GM19043 (cell line): ENCODE measurements around the gene DNM3.

Experiments
- ATAC-seq: cut with Tn5 transposase; IDR thresholded peaks from one replicate; pipeline ENCODE4 v1.9.1; 2021; ENCODE audit warnings: low read depth; ENCODE audit not compliant: unreplicated experiment

The DNM3 gene

GRCh38 chr1:172086137-172086536 is 244.8 kb downstream of the DNM3 start:
- ATAC-seq: no peak

GRCh38 chr1:172088256-172088655 is 247.0 kb downstream of the DNM3 start:
- ATAC-seq: no peak

- peak; percentile 78 for ATAC-seq
Measured at GRCh38 chr1:172089768-172090510, 248.6 kb downstream of the DNM3 start.

- no peak for ATAC-seq
Measured at GRCh38 chr1:172090511-172090817, 249.2 kb downstream of the DNM3 start.

GRCh38 chr1:172095846-172096245 is 254.5 kb downstream of the DNM3 start:
- ATAC-seq: no peak

GRCh38 chr1:172105230-172105629 is 263.9 kb downstream of the DNM3 start:
- ATAC-seq: no peak

GRCh38 chr1:172107316-172107975 is 266.1 kb downstream of the DNM3 start:
- ATAC-seq: no peak

GRCh38 chr1:172108161-172108893 is 267.0 kb downstream of the DNM3 start:
- no peak for ATAC-seq

GRCh38 chr1:172109359-172109758 is 268.1 kb downstream of the DNM3 start:
- ATAC-seq: no peak

- ATAC-seq: no peak
Measured at GRCh38 chr1:172112576-172112975, 271.3 kb downstream of the DNM3 start.

GRCh38 chr1:172117800-172118199 is 276.5 kb downstream of the DNM3 start:
- ATAC-seq: peak; percentile 57

- ATAC-seq: no peak
Measured at GRCh38 chr1:172118618-172119017, 277.3 kb downstream of the DNM3 start.

- no peak for ATAC-seq
Measured at GRCh38 chr1:172119184-172119583, 277.9 kb downstream of the DNM3 start.

- no peak for ATAC-seq
Measured at GRCh38 chr1:172120381-172120780, 279.1 kb downstream of the DNM3 start.

GRCh38 chr1:172121081-172121717 is 279.9 kb downstream of the DNM3 start:
- no peak for ATAC-seq

- ATAC-seq: no peak
Measured at GRCh38 chr1:172122381-172122780, 281.1 kb downstream of the DNM3 start.

GRCh38 chr1:172125250-172125649 is 284.0 kb downstream of the DNM3 start:
- ATAC-seq: no peak

GRCh38 chr1:172125812-172126430 is 284.6 kb downstream of the DNM3 start:
- ATAC-seq: no peak

GRCh38 chr1:172132836-172133235 is 291.5 kb downstream of the DNM3 start:
- ATAC-seq: no peak

- no peak for ATAC-seq
Measured at GRCh38 chr1:172134087-172134731, 292.9 kb downstream of the DNM3 start.
